Left ventricle myocardium inferior (tissue), 1 donor: Measurements from ENCODE around the gene OR6B1. TPM values are rescaled to one million over a fixed set of nuclear protein-coding genes. Genes with fewer than 3 reads are reported as not detected.
A peak's percentile ranks its signal among the peaks of the same experiment; 100 is the strongest.

Experiments used
- DNase-seq: peaks from one replicate; pipeline ENCODE4 v3.0.0-alpha.2; 2020
- H3K27ac ChIP-seq: fragments of 200-600 bp; replicated peaks from 2 replicates; pipeline ENCODE4 v1.8.0; 2021
- H3K27me3 ChIP-seq: fragments of 200-600 bp; 2 replicates; pipeline ENCODE4 v1.8.0; 2021; ENCODE audit warnings: low read depth
- H3K36me3 ChIP-seq: fragments of 200-600 bp; 2 replicates; pipeline ENCODE4 v1.8.0; 2021
- H3K4me1 ChIP-seq: fragments of 200-600 bp; 2 replicates; pipeline ENCODE4 v1.8.0; 2021
- H3K4me3 ChIP-seq: fragments of 200-600 bp; 2 replicates; pipeline ENCODE4 v1.8.0; 2021; ENCODE audit warnings: mild to moderate bottlenecking, moderate library complexity
- H3K9me3 ChIP-seq: fragments of 200-600 bp; replicated peaks from 2 replicates; pipeline ENCODE4 v1.8.0; 2021
- CTCF ChIP-seq: fragments of 200-600 bp; IDR thresholded peaks from 2 replicates; pipeline ENCODE4 v1.8.0; 2021; ENCODE audit warnings: antibody characterized with exemption, mild to moderate bottlenecking, borderline replicate concordance
- intact Hi-C: fragments of 100-400 bp; cut with micrococcal nuclease; formaldehyde crosslinking; loops from one replicate; pipeline ENCODE4 v1.11.0; 2022
- total RNA-seq: library from RNA; stranded (reverse); fragmentation: NEBNext Ultra II Directional; extraction: Animal tissue kit (Norgen Biotek cat#: 25700); gene quantifications from one replicate; pipeline ENCODE4 v1.2.1, GENCODE V29; 2021
- donor health status: DM: no; HTN: yes; CAD: no; lungs with severe emphysema.

The OR6B1 gene
- total RNA-seq, 1 donor from 2014 or later, result not detected

- DNase-seq, result no peak
- intact Hi-C loops, result no loop called here
- H3K36me3 ChIP-seq, result no peaks in the 10 kb centered on the region
- H3K4me3 ChIP-seq, result no peak overlapping the region
- TF ChIP-seq CTCF, result no peak
- H3K27me3 ChIP-seq, result no peaks in the 10 kb centered on the region
- H3K4me1 ChIP-seq, result peaks cover 13% of the 10 kb centered on the region
- H3K9me3 ChIP-seq, result no peaks in the 10 kb centered on the region
- H3K27ac ChIP-seq, result no peak overlapping the region
Observed at GRCh38 chr7:144023171-144023827, 23.2 kb downstream of the OR6B1 start.

- no peaks in the 10 kb centered on the region for H3K36me3 ChIP-seq
- intact Hi-C loops, result no loop called here
- no peak for DNase-seq
- no peak overlapping the region for H3K27ac ChIP-seq
- H3K27me3 ChIP-seq, result no peaks in the 10 kb centered on the region
- TF ChIP-seq CTCF, result no peak
- H3K4me1 ChIP-seq, result peaks cover 11% of the 10 kb centered on the region
- no peaks in the 10 kb centered on the region for H3K9me3 ChIP-seq
- no peak overlapping the region for H3K4me3 ChIP-seq
Observed at GRCh38 chr7:144024213-144024612, 24.1 kb downstream of the OR6B1 start.

GRCh38 chr7:144026203-144026883 lies 26.2 kb downstream of the OR6B1 start:
- TF ChIP-seq CTCF, result no peak
- no peaks in the 10 kb centered on the region for H3K9me3 ChIP-seq
- no peaks in the 10 kb centered on the region for H3K27me3 ChIP-seq
- H3K27ac ChIP-seq, result no peak overlapping the region
- H3K36me3 ChIP-seq, result no peaks in the 10 kb centered on the region
- no peak overlapping the region for H3K4me3 ChIP-seq
- no peak for DNase-seq
- H3K4me1 ChIP-seq, result no peaks in the 10 kb centered on the region
- intact Hi-C loops, result no loop called here

- Histone ChIP-seq H3K4me1 (no peaks in the 10 kb centered on the region), H3K36me3 (no peaks in the 10 kb centered on the region), H3K9me3 (no peaks in the 10 kb centered on the region), H3K4me3 (no peak overlapping the region), H3K27ac (no peak overlapping the region), H3K27me3 (no peaks in the 10 kb centered on the region)
- intact Hi-C loops, result no loop called here
- DNase-seq, result no peak
- peak; percentile 69 for TF ChIP-seq CTCF
Observed at GRCh38 chr7:144027070-144027469, 26.9 kb downstream of the OR6B1 start.

GRCh38 chr7:144027974-144028373 lies 27.9 kb downstream of the OR6B1 start:
- Histone ChIP-seq H3K4me3 (no peak overlapping the region), H3K27ac (no peak overlapping the region), H3K4me1 (no peaks in the 10 kb centered on the region), H3K27me3 (no peaks in the 10 kb centered on the region), H3K9me3 (no peaks in the 10 kb centered on the region), H3K36me3 (no peaks in the 10 kb centered on the region)
- no peak for DNase-seq
- TF ChIP-seq CTCF, result no peak
- intact Hi-C loops, result no loop called here
